IMR-90 (cell line): ENCODE results near the gene NPEPL1. TPM values are rescaled to one million over a fixed set of nuclear protein-coding genes. Genes with fewer than 3 reads are reported as not detected.

Experiments
- ATAC-seq: fragments of 200-7000 bp; cut with Tn5 transposase; 2 replicates; pipeline ENCODE4 v1.9.1; 2020; ENCODE audit warnings: low read depth, mild to moderate bottlenecking, moderate library complexity
- BruUV-seq: library from RNA; stranded (reverse); fragments of 400-500 nt; replicated peaks from 2 replicates; lab custom pipeline; 2021; lab: Mats Ljungman, UMichigan
- CTCF ChIA-PET: fragments of 300-600 bp; formaldehyde crosslinking; extraction: SDS; loops from one replicate; lab custom pipeline; 2021; ENCODE audit warnings: antibody characterized with exemption; lab: Yijun Ruan, JAX
- POLR2A ChIA-PET: fragments of 300-600 bp; sonication (Branson Sonifier 250); formaldehyde crosslinking; loops from one replicate; lab custom pipeline; 2022; ENCODE audit warnings: antibody characterized with exemption; ENCODE audit not compliant: unreplicated experiment; lab: Charles Lee
- DNase-seq: peaks from one replicate; pipeline ENCODE4 v3.0.0; 2013
- H2AFZ ChIP-seq: replicated peaks from 2 replicates; pipeline ENCODE3; 2013; ENCODE audit warnings: low read length, mild to moderate bottlenecking; ENCODE audit not compliant: poor library complexity
- H2AK5ac ChIP-seq: 2 replicates; pipeline ENCODE4 v1.6.1; 2013; ENCODE audit warnings: low read depth, low read length, inconsistent platforms
- H2AK9ac ChIP-seq: replicated peaks from 2 replicates; pipeline ENCODE3; 2013; ENCODE audit warnings: mild to moderate bottlenecking, low read depth, low read length, moderate library complexity; ENCODE audit not compliant: poor library complexity
- H2BK120ac ChIP-seq: 2 replicates; pipeline ENCODE4 v1.6.1; 2013; ENCODE audit warnings: low read depth, low read length, inconsistent platforms
- H2BK15ac ChIP-seq: 3 replicates; pipeline ENCODE4 v1.6.1; 2013; ENCODE audit warnings: low read depth, low read length, inconsistent platforms
- H2BK20ac ChIP-seq: 2 replicates; pipeline ENCODE4 v1.6.1; 2013; ENCODE audit warnings: low read depth, mild to moderate bottlenecking, inconsistent platforms, low read length, moderate library complexity
- H2BK5ac ChIP-seq: 2 replicates; pipeline ENCODE4 v1.6.1; 2013; ENCODE audit warnings: mild to moderate bottlenecking, low read depth, low read length, inconsistent platforms; ENCODE audit not compliant: poor library complexity, severe bottlenecking
- H3K14ac ChIP-seq: replicated peaks from 2 replicates; pipeline ENCODE4 v1.6.1; 2013; ENCODE audit warnings: low read depth, low read length, inconsistent platforms
- H3K18ac ChIP-seq: 2 replicates; pipeline ENCODE4 v1.6.1; 2013; ENCODE audit warnings: low read depth, low read length, control low read depth
- H3K23ac ChIP-seq: 2 replicates; pipeline ENCODE4 v1.6.1; 2013; ENCODE audit warnings: low read depth, low read length, inconsistent platforms
- H3K27ac ChIP-seq: 2 replicates; pipeline ENCODE4 v1.5.1; 2013; ENCODE audit warnings: mild to moderate bottlenecking, control low read depth, low read length; ENCODE audit not compliant: insufficient read depth
- H3K27me3 ChIP-seq: 2 replicates; pipeline ENCODE4 v1.6.1; 2013; ENCODE audit warnings: low read length; ENCODE audit not compliant: control insufficient read depth, insufficient read depth
- H3K36me3 ChIP-seq: 2 replicates; pipeline ENCODE4 v1.6.1; 2013; ENCODE audit warnings: low read length, mixed read lengths; ENCODE audit not compliant: control insufficient read depth, insufficient read depth
- H3K4ac ChIP-seq: 2 replicates; pipeline ENCODE4 v1.6.1; 2013; ENCODE audit warnings: low read depth, low read length, inconsistent platforms
- H3K4me1 ChIP-seq: 2 replicates; pipeline ENCODE4 v1.6.1; 2013; ENCODE audit warnings: low read length, mixed read lengths; ENCODE audit not compliant: control insufficient read depth, insufficient read depth
- H3K4me2 ChIP-seq: 2 replicates; pipeline ENCODE4 v1.6.1; 2013; ENCODE audit warnings: low read depth, mild to moderate bottlenecking, control low read depth, low read length, moderate library complexity
- H3K4me3 ChIP-seq: 2 replicates; pipeline ENCODE4 v1.5.1; 2013; ENCODE audit warnings: low read depth, mild to moderate bottlenecking, control low read depth, low read length, moderate library complexity; ENCODE audit not compliant: insufficient read depth
- H3K56ac ChIP-seq: 2 replicates; pipeline ENCODE4 v1.6.1; 2013; ENCODE audit warnings: low read length, inconsistent platforms; ENCODE audit not compliant: insufficient read depth; ENCODE audit errors: extremely low read depth
- H3K79me1 ChIP-seq, 2 experiments: 2 replicates each; pipeline ENCODE4 v1.6.1; 2013; ENCODE audit warnings: low read length in 2 of 2, inconsistent platforms in 1 of 2, low read depth in 1 of 2
- H3K9ac ChIP-seq: 2 replicates; pipeline ENCODE4 v1.6.1; 2013; ENCODE audit warnings: low read depth, low read length, control low read depth
- H3K9me1 ChIP-seq: 2 replicates; pipeline ENCODE4 v1.6.1; 2013; ENCODE audit warnings: low read length, inconsistent platforms; ENCODE audit not compliant: insufficient read depth
- H3K9me3 ChIP-seq: 2 replicates; pipeline ENCODE4 v1.6.1; 2013; ENCODE audit warnings: low read length; ENCODE audit not compliant: control insufficient read depth, insufficient read depth
- H4K20me1 ChIP-seq: 2 replicates; pipeline ENCODE4 v1.6.1; 2013; ENCODE audit warnings: low read length, inconsistent platforms; ENCODE audit not compliant: insufficient read depth
- H4K5ac ChIP-seq: 2 replicates; pipeline ENCODE4 v1.6.1; 2013; ENCODE audit warnings: mild to moderate bottlenecking, low read depth, low read length, control low read depth
- H4K8ac ChIP-seq, 2 experiments: 2 replicates each; pipeline ENCODE4 v1.6.1; 2013; ENCODE audit warnings: low read depth in 2 of 2, low read length in 2 of 2, control low read depth in 1 of 2, inconsistent platforms in 1 of 2
- H4K91ac ChIP-seq: 2 replicates; pipeline ENCODE4 v1.6.1; 2013; ENCODE audit warnings: low read depth, low read length, inconsistent platforms; ENCODE audit not compliant: insufficient read depth
- BHLHE40 ChIP-seq: fragments of 150-350 bp; IDR thresholded peaks from 2 replicates; pipeline ENCODE4 v1.6.1; 2016; ENCODE audit warnings: mild to moderate bottlenecking, low read depth, low read length
- CEBPB ChIP-seq: IDR thresholded peaks from 2 replicates; pipeline ENCODE4 v1.6.1; 2012; ENCODE audit warnings: low read depth, low read length, improper control_type of control experiment
- CHD1 ChIP-seq: IDR thresholded peaks from 2 replicates; pipeline ENCODE4 v1.6.1; 2012; ENCODE audit warnings: low read depth, low read length, improper control_type of control experiment
- CTCF ChIP-seq: conservative IDR thresholded peaks from 2 replicates; pipeline ENCODE4 v1.5.1; 2012; ENCODE audit warnings: mild to moderate bottlenecking, low read depth, low read length, improper control_type of control experiment
- ELK1 ChIP-seq: fragments of 150-350 bp; IDR thresholded peaks from 2 replicates; pipeline ENCODE4 v1.6.1; 2016; ENCODE audit warnings: low read depth, mild to moderate bottlenecking, low read length, moderate library complexity, borderline replicate concordance
- MAFK ChIP-seq: IDR thresholded peaks from 2 replicates; pipeline ENCODE4 v1.6.1; 2012; ENCODE audit warnings: low read depth, low read length, improper control_type of control experiment
- NFE2L2 ChIP-seq: fragments of 150-350 bp; IDR thresholded peaks from 2 replicates; pipeline ENCODE4 v1.6.1; 2016; ENCODE audit warnings: low read depth, mild to moderate bottlenecking, low read length
- RAD21 ChIP-seq: IDR thresholded peaks from 2 replicates; pipeline ENCODE4 v1.6.1; 2012; ENCODE audit warnings: low read length, improper control_type of control experiment
- RFX5 ChIP-seq: IDR thresholded peaks from 2 replicates; pipeline ENCODE4 v1.8.0; 2012; ENCODE audit warnings: low read depth, mild to moderate bottlenecking, low read length, moderate library complexity
- SMC3 ChIP-seq: fragments of 150-350 bp; IDR thresholded peaks from 2 replicates; pipeline ENCODE4 v1.6.1; 2016; ENCODE audit warnings: low read depth, mild to moderate bottlenecking, antibody characterized with exemption, low read length, moderate library complexity
- WGBS, 2 experiments: methylation state at CpG; one replicate each; pipeline versions ENCODE4 v1.1.5 to v1.1.7; 2013; ENCODE audit warnings: missing lambda C conversion rate in 2 of 2; ENCODE audit not compliant: insufficient read length in 1 of 2; ENCODE audit errors: extremely low coverage in 2 of 2; 5-methylcytosine and 5-hydroxymethylcytosine counted together
- dilution Hi-C: fragments of 300-500 bp; cut with HindIII; formaldehyde crosslinking; loops from one replicate; pipeline ENCODE4 v1.14.3; 2018; ENCODE audit warnings: low sequenced_read_pairs; ENCODE audit not compliant: unreplicated experiment
- in situ Hi-C: fragments of 300-500 bp; cut with MboI; formaldehyde crosslinking; loops from 3 replicates; pipeline ENCODE4 v1.14.3; 2019; ENCODE audit warnings: low sequenced_read_pairs, inconsistent platforms, mixed read lengths
- intact Hi-C: fragments of 100-400 bp; cut with micrococcal nuclease; formaldehyde crosslinking; loops from 2 replicates; pipeline ENCODE4 v1.10.0; 2022
- polyA plus RNA-seq, 3 experiments: library from polyadenylated mRNA; depleted of rRNA; stranded (reverse); fragments of >200 nt; gene quantifications; 2 replicates each; pipeline ENCODE4 v1.2.3, GENCODE V29; 2012; ENCODE audit warnings: low replicate concordance in 1 of 3
- total RNA-seq: library from RNA; depleted of rRNA; stranded (reverse); fragments of >200 nt; gene quantifications from 2 replicates; pipeline ENCODE4 v1.2.3, GENCODE V29; 2012
- TF ChIP-seq, protein P1 (sequence below): fragments of 150-350 bp; IDR thresholded peaks from 2 replicates; pipeline ENCODE4 v1.6.1; 2017; ENCODE audit warnings: mild to moderate bottlenecking, antibody characterized with exemption, low read length, low read depth

Gene NPEPL1
- total and polyA plus RNA-seq, 2 of the 4 experiments (the other 2 are of a cell fraction), result 6.3 to 10.4 TPM

DNA sequence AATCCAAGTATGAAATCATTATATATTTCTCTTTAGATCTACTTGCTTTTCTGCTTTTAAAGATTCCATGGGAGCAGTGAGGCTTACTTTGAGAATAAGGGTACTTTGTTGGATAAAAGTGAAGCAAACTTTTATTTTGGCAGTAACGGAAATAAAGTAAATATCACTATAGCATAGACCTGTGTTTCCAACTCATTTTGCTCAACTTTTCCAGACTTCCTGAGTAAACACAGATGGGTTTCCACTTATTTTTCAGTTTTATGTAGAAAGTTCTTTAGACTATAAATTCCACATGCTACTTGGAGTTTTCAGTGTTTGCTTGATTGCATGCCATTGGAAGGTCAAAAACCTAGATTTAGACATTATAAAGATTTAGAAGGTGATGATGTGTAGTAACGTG lies 35.3 kb upstream of the NPEPL1 start:
- no peak overlapping the region for H4K91ac ChIP-seq
- no peak overlapping the region for H2BK5ac ChIP-seq
- H4K8ac ChIP-seq, result no peak overlapping the region
- H3K79me1 ChIP-seq, result peaks cover 22 to 60% of the 10 kb centered on the region in 2 experiments
- no peaks in the 10 kb centered on the region for H3K27me3 ChIP-seq
- no peak overlapping the region for H3K18ac ChIP-seq
- in situ Hi-C loops (loop anchor here (10.0 kb wide), 1 partner anchor 422 kb away; no protein-coding TSS in a partner anchor), intact Hi-C loops (loop anchor here (10.0 kb wide), 1 partner anchor 342 kb away; no protein-coding TSS in a partner anchor), dilution Hi-C loops (loop anchor here (25.0 kb wide), 1 partner anchor 420 kb away; the partner anchor contains the start of gene ANKRD60)
- no peak overlapping the region for H3K4me2 ChIP-seq
- H3K27ac ChIP-seq, result no peak overlapping the region
- no peak overlapping the region for H3K23ac ChIP-seq
- no peak for TF ChIP-seq ELK1
- TF ChIP-seq RFX5, result no peak
- no peak for TF ChIP-seq SMC3
- no peak for TF ChIP-seq CHD1
- no peak for TF ChIP-seq CTCF
- TF ChIP-seq, protein P1, sequence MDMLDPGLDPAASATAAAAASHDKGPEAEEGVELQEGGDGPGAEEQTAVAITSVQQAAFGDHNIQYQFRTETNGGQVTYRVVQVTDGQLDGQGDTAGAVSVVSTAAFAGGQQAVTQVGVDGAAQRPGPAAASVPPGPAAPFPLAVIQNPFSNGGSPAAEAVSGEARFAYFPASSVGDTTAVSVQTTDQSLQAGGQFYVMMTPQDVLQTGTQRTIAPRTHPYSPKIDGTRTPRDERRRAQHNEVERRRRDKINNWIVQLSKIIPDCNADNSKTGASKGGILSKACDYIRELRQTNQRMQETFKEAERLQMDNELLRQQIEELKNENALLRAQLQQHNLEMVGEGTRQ, result no peak
- no peak for TF ChIP-seq MAFK
- TF ChIP-seq NFE2L2, result no peak
- TF ChIP-seq BHLHE40, result no peak
- no peak for TF ChIP-seq RAD21
- no peak for TF ChIP-seq CEBPB
- no peak overlapping the region for H3K9ac ChIP-seq
- H3K9me3 ChIP-seq, result no peaks in the 10 kb centered on the region
- H3K36me3 ChIP-seq, result peaks cover 12% of the 10 kb centered on the region; the same call in 1 of the 2 replicates
- peaks cover 31% of the 10 kb centered on the region for H4K20me1 ChIP-seq
- CTCF ChIA-PET, result interaction anchor here (1.1 to 1.3 kb wide), 2 partner anchors 10 to 176 kb away, joined by 3 to 4 read pairs; no protein-coding TSS in a partner anchor
- H3K56ac ChIP-seq, result no peak overlapping the region
- H2BK120ac ChIP-seq, result no peak overlapping the region
- no CpG with 5 or more reads among the region's 2 CpGs for WGBS, 2 experiments
- ATAC-seq, result no peak
- H2AFZ ChIP-seq, result no peak overlapping the region
- H4K5ac ChIP-seq, result no peak overlapping the region
- no peak overlapping the region for H2AK9ac ChIP-seq
- POLR2A ChIA-PET, result no interaction called here
- no peak for DNase-seq
- H3K4ac ChIP-seq, result no peak overlapping the region
- peaks cover 4% of the 10 kb centered on the region for H3K4me1 ChIP-seq
- no peak overlapping the region for H3K14ac ChIP-seq
- H3K4me3 ChIP-seq, result no peak overlapping the region
- BruUV-seq, result no TSS peak
- no peak overlapping the region for H2BK15ac ChIP-seq
- 0 out of 2 replicates have a peak, but pooled peaks cover 6% of the 10 kb centered on the region for H3K9me1 ChIP-seq
- no peak overlapping the region for H2BK20ac ChIP-seq
- no peak overlapping the region for H2AK5ac ChIP-seq
